Neural cell (in vitro differentiated cells): Measurements from ENCODE around the gene NOC4L.

Experiments
- EZH2 ChIP-seq: fragments of 200-600, 300-800 bp; shearing (Covaris generic), sonication (generic); IDR thresholded peaks from 2 replicates; pipeline ENCODE4 v1.6.1; 2014; ENCODE audit warnings: antibody characterized with exemption, low read length, borderline replicate concordance, mild to moderate bottlenecking; ENCODE audit not compliant: insufficient read depth, poor library complexity, severe bottlenecking
- POLR2AphosphoS5 ChIP-seq: IDR thresholded peaks from 2 replicates; pipeline ENCODE4 v1.6.1; 2012

DNA sequence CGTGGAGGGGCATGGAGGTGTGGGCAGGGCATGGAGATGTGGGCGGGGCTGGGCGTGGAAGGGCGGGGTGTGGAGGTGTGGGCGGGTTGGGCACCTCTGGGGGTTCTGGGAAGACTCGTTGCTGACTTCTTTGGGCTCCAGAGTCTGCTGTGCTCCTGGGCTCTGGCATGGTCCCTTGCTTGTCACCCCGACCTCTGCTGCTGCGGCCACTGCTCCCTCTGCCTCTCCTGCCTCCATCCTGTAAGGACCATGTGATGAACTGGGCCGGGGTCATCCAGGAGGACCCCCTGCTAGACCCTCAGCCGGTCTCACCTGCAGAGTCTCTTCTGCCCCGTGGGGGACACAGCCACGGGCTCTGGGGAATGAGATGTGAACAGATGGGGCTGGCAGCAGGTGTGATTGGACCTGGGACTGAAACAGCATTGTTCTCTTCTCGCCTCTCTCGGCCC is 15.3 kb downstream of the NOC4L start:
- TF ChIP-seq EZH2 (no peak), POLR2AphosphoS5 (no peak)
